Eye (tissue), 1 donor: ENCODE measurements around the gene MYOM3.

ENCODE experiments used
- DNase-seq: peaks from one replicate; pipeline ENCODE4 v3.0.0-alpha.2; 2015

The MYOM3 gene

GRCh38 chr1:24111996-24112779 lies at the start of gene MYOM3:
MYOM3 (minus strand) TSS chr1:24112135; CDS start chr1:24108636, 3,499 bp downstream.
- DNase-seq, result peak; percentile 77

- DNase-seq, result no peak
These were observed 49.3 kb upstream of the MYOM3 start for GRCh38 chr1:24161270-24161669.

GRCh38 chr1:24159366-24159765 lies 47.4 kb upstream of the MYOM3 start:
- DNase-seq, result no peak

- no peak for DNase-seq
These were observed 46.1 kb upstream of the MYOM3 start for GRCh38 chr1:24157918-24158481.

- no peak for DNase-seq
These were observed 44.8 kb upstream of the MYOM3 start for GRCh38 chr1:24156542-24157260.

GRCh38 chr1:24155011-24155782 lies 43.3 kb upstream of the MYOM3 start:
- DNase-seq, result no peak

DNA sequence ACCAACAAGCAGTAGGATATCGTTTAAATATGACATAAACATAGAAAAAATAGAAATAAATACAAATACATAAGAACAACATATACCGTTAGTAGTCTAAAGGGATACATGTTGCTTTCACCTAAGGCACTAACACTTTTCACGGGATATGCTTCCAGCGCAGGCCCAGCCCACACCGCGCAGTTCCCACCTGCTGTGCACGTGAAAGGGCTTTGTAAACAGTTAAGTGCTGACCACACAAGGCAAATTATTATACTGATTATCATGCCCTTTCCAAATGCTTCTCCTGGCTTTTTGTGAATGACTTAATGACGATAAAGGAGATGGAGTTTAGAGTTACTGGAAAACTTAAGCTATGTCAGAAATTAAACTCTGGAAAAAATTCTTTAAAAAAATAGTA lies 42.3 kb upstream of the MYOM3 start:
- no peak for DNase-seq

DNA sequence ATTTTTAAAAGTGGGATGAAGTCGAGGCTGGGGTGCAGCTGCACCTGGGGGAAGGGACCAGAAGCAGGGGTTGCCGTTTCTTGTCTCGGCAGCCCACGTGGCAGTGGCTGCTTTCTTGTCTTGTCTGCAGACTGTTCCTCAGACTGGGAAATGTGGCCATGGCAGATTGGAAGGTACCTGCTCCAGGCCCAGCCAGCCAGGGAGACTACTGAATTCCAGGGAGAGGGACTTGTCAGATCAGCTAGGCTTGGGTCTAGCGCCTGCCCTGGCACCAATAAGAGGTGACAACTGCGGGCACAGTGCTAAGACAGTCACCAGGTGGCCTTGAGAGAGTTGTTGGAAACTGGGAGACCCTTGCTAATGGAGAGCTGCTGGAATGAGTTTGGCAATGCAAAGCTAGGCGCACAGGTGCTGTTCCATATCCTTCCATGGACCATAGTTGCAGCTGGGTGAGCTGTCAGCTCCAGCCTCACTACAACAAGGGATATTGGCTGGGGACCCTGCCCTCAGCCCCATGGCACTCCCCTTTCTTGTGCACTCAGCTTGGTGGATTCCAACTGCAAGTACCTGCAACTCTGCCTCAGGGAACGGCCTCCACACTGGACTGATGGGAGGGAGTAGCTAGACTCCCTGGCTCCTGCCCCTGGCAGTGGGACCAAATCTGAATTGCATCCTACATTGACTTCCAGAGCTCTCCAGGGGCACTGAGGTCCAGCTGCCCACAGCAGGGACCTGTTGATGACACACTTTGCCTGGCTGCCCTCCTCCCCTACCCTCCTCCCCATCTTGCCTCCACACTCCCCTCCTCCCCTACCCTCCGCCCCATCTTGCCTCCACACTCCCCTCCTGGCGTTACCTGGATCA lies 40.9 kb upstream of the MYOM3 start:
- no peak for DNase-seq

DNA sequence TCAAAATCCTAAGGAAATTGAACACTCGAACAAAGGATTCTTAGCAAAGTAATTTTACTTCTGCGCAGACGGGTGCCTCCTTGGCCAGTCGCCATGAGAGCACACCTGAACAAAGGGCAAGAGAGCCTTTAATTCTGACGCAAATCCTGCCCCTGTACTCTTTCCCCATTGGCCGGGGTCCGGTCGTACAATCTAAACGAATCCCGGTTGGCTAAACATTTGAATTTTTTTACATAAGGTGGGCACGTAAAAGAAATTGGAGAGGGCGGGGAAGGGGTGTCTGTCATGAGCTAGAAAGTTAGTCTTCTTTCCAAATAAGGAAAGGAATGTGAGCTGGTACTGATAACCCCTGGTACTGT lies 39.2 kb upstream of the MYOM3 start:
- DNase-seq, result peak; percentile 48

DNA sequence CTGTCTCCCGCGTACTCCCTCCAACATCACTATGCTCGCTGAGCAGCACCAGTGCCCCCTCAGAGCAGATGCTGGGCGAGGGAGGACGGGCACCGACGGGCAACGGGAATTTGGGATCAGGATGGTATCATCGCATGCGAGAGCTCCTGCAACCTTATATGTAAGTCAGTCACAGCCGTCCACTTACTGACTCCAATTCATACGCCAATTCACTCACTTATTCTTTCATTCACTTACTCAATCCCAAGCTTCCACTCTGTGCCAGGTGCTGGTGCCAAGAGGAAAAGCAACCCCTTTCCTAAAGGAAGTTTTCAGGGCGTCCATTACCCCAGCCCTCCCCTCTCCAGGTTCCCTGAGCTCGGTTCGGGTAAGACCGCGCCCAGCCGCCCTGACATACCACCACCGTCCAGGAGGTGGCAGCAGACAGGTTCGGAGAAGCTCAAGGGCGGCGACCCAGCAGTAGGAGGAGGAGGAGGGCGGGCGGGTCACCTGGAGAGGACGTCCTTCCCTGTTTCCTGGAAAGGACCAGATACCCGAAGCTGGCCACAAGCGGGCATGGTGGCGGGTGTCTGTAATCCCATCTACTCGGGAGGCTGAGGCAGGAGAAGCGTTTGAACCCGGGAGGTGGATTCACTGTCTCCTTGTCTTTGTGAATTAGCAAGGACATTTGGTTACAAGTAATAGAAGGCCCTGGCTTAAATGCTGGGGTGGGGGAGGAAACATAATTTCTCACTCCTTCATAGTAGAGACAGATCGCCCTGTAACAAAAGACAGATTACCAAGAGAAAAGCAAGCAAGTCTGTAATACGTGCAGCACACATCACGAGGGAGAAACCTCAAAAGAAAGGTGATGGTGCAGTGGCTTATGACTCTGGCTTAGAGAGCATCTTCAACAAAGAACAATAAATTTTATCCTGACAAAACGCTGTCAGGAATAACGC lies 38.6 kb upstream of the MYOM3 start:
- peak; percentile 94 for DNase-seq

- DNase-seq, result no peak
These were observed 37.9 kb upstream of the MYOM3 start for GRCh38 chr1:24149866-24150233.

DNA sequence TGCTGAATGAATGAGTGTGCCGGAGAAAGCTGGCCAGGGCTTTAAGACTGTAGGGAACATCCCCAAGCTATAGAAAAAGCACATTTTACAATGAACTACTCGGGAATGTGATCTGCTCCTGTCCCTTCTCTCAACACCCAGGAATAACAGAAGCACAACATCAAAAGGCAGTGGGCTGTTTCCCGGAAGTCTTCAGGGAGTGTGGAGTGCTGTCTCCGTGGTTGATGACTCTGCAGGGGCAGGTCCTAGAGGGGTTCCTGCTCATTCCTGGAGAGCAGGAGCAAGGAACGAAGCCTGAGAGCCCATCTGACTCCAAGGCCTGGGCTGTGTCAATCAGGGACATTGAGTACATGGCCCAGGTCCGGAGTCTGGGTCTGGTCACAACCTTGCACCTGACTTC lies 35.9 kb upstream of the MYOM3 start:
- DNase-seq, result no peak

DNA sequence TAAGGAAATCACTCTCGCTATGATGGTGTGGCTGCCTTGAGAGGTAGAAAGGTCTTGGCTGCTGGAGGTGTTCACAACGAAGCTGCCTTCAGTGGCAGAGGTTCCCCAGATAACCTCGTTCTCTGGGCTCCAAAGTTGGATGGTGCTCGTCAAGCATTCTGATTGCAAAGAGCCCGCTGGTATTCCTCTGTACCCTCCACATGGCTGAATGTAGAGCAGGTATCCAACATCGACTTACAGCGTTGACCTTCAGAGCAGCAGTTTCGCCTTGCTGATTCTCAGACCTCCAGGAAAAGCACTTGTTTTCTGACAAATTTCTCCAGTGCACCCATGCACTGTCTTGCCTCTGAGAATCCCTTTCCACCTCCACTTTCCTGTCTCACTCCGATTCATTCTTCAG lies 35.3 kb upstream of the MYOM3 start:
- DNase-seq, result no peak

DNA sequence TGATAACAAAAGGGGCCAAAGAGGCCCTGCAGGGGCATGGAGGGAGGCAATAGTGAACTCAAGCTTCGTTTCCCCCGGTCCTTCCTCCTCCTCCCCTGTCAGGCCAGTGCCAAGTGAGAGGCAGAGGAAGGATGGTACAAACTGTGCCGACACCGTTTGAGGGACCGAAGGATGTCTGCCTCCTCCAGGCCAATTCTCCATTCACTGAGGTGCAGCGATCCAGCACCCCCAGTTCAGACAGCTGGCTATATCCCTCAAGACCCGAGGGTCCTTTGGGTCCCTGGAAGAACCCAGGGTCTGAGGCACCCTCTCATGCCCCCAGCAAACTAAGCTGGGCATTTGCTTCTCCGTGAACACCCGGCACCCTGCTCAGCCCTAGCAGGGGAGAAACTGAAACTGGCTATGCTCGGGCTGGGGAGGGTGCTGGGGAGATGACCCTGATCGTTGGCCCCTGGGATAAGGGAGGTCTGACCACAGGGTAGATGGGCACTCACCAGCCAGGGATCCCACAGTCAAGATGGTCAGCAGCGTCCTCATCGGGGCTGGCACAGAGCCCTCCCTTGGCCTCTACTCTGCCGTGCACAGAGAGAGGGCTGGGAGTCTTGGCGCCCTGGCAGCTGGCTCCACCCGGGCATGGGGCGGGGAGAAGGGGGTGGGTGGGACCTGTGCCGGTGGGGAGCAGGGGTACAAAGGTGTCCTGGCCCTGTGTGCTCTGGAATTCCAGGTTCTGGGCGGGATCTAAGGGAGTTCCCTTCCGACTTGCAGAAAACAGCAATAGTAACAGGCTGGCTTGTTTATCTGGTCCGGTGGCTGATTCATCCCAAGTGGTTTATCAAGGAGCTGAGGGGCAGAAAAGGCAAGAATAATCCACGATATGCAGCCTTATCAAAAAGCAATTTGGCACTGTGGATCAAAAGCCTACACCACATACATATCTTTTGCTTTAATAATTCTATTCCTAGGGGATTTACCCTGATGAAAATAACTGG lies 30.9 kb upstream of the MYOM3 start, which contains the start of gene IL22RA1:
IL22RA1 (minus strand) TSS at position 595 of the 989 bp plus-strand sequence; CDS start at position 537, 58 bp downstream.
- no peak for DNase-seq

- no peak for DNase-seq
These were observed 29.5 kb upstream of the MYOM3 start for GRCh38 chr1:24141311-24141997.

DNA sequence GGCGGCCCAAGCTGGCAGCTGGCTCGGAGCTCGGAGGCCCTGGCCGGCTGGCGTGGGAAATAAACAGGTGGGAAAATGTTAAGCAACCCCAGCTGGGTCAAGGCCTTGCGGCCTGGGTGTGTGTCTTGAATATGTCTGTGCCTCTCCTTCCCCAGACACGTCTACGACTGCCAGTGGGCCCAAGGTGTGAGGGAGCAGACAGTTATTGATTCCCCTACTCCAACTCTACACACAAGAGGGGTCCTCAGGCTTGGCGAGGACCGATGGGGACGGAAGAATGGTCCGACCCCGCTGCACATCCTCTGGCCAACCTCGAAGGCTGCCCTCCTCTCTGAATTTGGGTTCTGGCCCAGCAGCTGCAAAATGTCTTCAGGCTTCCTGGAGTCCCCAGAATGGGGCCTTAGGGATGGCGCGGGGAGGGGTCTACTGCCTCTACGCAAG lies 28.8 kb upstream of the MYOM3 start:
- DNase-seq, result no peak

DNA sequence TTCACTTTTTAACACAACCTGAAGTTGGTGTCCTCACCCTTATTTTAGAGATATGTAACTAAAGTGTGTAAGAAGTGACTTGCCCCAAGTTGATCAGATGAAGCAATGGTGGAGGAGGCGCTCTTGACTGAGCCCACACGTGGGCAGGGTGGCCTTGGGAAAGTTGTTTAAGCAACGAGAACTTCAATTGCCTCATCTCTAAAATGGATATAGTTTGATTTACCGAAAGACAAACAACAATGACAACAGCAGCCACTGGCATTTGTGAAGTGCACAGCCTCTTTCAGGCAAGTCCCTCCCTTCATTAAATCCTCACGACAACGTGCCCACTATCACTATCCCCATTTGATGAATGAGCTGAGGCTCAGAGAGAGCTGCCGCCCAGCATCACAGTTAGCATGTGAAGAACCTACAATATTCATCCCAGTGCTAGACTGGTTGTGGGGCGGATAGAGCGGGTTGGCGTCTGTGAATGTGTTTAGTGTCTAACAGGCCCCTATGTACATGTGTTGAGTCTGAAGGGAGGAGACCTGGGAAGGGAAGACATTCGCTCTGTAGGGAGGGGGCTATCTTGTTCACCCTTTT lies 28.0 kb upstream of the MYOM3 start:
- no peak for DNase-seq

GRCh38 chr1:24139222-24139489 lies 27.2 kb upstream of the MYOM3 start:
- no peak for DNase-seq
